WTC11 (cell line): Measurements from ENCODE around the gene MYO18B. TPM values are rescaled to one million over a fixed set of nuclear protein-coding genes. Genes with fewer than 3 reads are reported as not detected.

ENCODE experiments used
- ATAC-seq: fragments of 200-7000 bp; cut with Tn5 transposase; 2 replicates; pipeline ENCODE4 v1.10.0; 2021; ENCODE audit warnings: mild to moderate bottlenecking, moderate library complexity
- CTCF ChIA-PET: fragments of 300-600 bp; sonication (Branson Sonifier 250); formaldehyde crosslinking; loops from one replicate; lab custom pipeline; 2021; ENCODE audit warnings: antibody characterized with exemption; lab: Charles Lee
- POLR2A ChIA-PET: fragments of 350-600 bp; sonication (Branson Sonifier 250); formaldehyde crosslinking; loops from one replicate; lab custom pipeline; 2021; ENCODE audit warnings: antibody characterized with exemption; lab: Charles Lee
- DNase-seq: peaks from one replicate; pipeline ENCODE4 v3.0.0; 2021; ENCODE audit warnings: low spot score
- H3K27ac Mint-ChIP-seq: 2 replicates; pipeline ENCODE4 v1.8.0; 2021; ENCODE audit warnings: mixed read lengths
- H3K27me3 Mint-ChIP-seq: 2 replicates; pipeline ENCODE4 v1.8.0; 2021; ENCODE audit warnings: low read depth, mild to moderate bottlenecking, moderate library complexity, mixed read lengths
- H3K36me3 Mint-ChIP-seq: 2 replicates; pipeline ENCODE4 v1.8.0; 2021; ENCODE audit warnings: mixed read lengths
- H3K4me1 Mint-ChIP-seq: 2 replicates; pipeline ENCODE4 v1.8.0; 2022; ENCODE audit warnings: mixed read lengths
- H3K4me3 Mint-ChIP-seq: 2 replicates; pipeline ENCODE4 v1.8.0; 2021; ENCODE audit warnings: mild to moderate bottlenecking, moderate library complexity, mixed read lengths
- H3K9me3 Mint-ChIP-seq: 2 replicates; pipeline ENCODE4 v1.8.0; 2021; ENCODE audit warnings: mixed read lengths
- ATF6 ChIP-seq: sonication (generic); formaldehyde crosslinking; IDR thresholded peaks from 2 replicates; pipeline ENCODE4 v1.8.1; 2023; ENCODE audit warnings: mild to moderate bottlenecking, missing genetic modification reagents
- E2F5 ChIP-seq: sonication (generic); formaldehyde crosslinking; IDR thresholded peaks from 2 replicates; pipeline ENCODE4 v1.8.1; 2022; ENCODE audit warnings: mild to moderate bottlenecking, moderate library complexity, missing genetic modification reagents
- ELF4 ChIP-seq: sonication (generic); formaldehyde crosslinking; IDR thresholded peaks from 2 replicates; pipeline ENCODE4 v1.8.1; 2022; ENCODE audit warnings: low read depth, mild to moderate bottlenecking, moderate library complexity, missing genetic modification reagents
- FOXJ3 ChIP-seq: sonication (generic); formaldehyde crosslinking; IDR thresholded peaks from 2 replicates; pipeline ENCODE4 v1.9.0; 2021; ENCODE audit warnings: missing genetic modification reagents, mild to moderate bottlenecking, borderline replicate concordance
- NR3C1 ChIP-seq: sonication (generic); formaldehyde crosslinking; conservative IDR thresholded peaks from 2 replicates; pipeline ENCODE4 v1.8.1; 2023; ENCODE audit warnings: low read depth, mild to moderate bottlenecking, missing genetic modification reagents
- OVOL2 ChIP-seq: fragments of 250-450 bp; sonication (Bioruptor Pico); IDR thresholded peaks from 2 replicates; pipeline ENCODE4 v1.9.0; 2021; ENCODE audit warnings: mild to moderate bottlenecking, borderline replicate concordance
- PRDM15 ChIP-seq: sonication (generic); formaldehyde crosslinking; IDR thresholded peaks from 2 replicates; pipeline ENCODE4 v1.8.0; 2022; ENCODE audit warnings: missing genetic modification reagents
- SMAD4 ChIP-seq: sonication (generic); formaldehyde crosslinking; IDR thresholded peaks from 2 replicates; pipeline ENCODE4 v1.8.0; 2022; ENCODE audit warnings: mild to moderate bottlenecking, missing genetic modification reagents
- TP53 ChIP-seq: sonication (generic); formaldehyde crosslinking; IDR thresholded peaks from 2 replicates; pipeline ENCODE4 v1.8.1; 2023; ENCODE audit warnings: mild to moderate bottlenecking, missing genetic modification reagents
- ZNF532 ChIP-seq: fragments of 250-450 bp; sonication (Bioruptor Pico); IDR thresholded peaks from 2 replicates; pipeline ENCODE4 v1.9.0; 2021; ENCODE audit warnings: mild to moderate bottlenecking, borderline replicate concordance
- total RNA-seq: library from RNA; stranded (reverse); gene quantifications from 3 replicates; pipeline ENCODE4 v1.2.3, GENCODE V29; 2021

The MYO18B gene
- total RNA-seq, 1 experiment from 2014 or later, result 0.96 TPM

- peaks cover 10% of the 10 kb centered on the region for H3K36me3 Mint-ChIP-seq
- no peak for TF ChIP-seq FOXJ3 (CRISPR knock-in tag)
- no peak overlapping the region for H3K27ac Mint-ChIP-seq
- no peaks in the 10 kb centered on the region; the same call in none of the 2 replicates for H3K27me3 Mint-ChIP-seq
- POLR2A ChIA-PET, result no interaction called here
- DNase-seq, result no peak
- ATAC-seq, result no peak
- H3K9me3 Mint-ChIP-seq, result peaks cover 27% of the 10 kb centered on the region
- H3K4me3 Mint-ChIP-seq, result no peak overlapping the region
- CTCF ChIA-PET, result no interaction called here
- H3K4me1 Mint-ChIP-seq, result no peaks in the 10 kb centered on the region
These were observed 81.3 kb downstream of the MYO18B start for GRCh38 chr22:25823276-25823675.

GRCh38 chr22:25824828-25825423 is 82.9 kb downstream of the MYO18B start:
- H3K9me3 Mint-ChIP-seq, result peaks cover 25% of the 10 kb centered on the region
- ATAC-seq (no peak), DNase-seq (no peak)
- no peak overlapping the region for H3K4me3 Mint-ChIP-seq
- no peak for TF ChIP-seq NR3C1 (CRISPR knock-in tag)
- TF ChIP-seq ZNF532 (CRISPR knock-in tag), result no peak
- no peak for TF ChIP-seq E2F5 (CRISPR knock-in tag)
- no peak for TF ChIP-seq SMAD4 (CRISPR knock-in tag)
- no peak for TF ChIP-seq ATF6
- TF ChIP-seq PRDM15, result no peak
- TF ChIP-seq TP53 (CRISPR knock-in tag), result no peak
- TF ChIP-seq OVOL2 (CRISPR knock-in tag), result no peak
- no peaks in the 10 kb centered on the region for H3K4me1 Mint-ChIP-seq
- ChIA-PET CTCF (interaction anchor here (0.9 kb wide), 1 partner anchor 52 kb away, joined by 3 read pairs; no protein-coding TSS in a partner anchor), POLR2A (no interaction called here)
- H3K27ac Mint-ChIP-seq, result no peak overlapping the region
- peaks cover 9% of the 10 kb centered on the region for H3K36me3 Mint-ChIP-seq
- no peaks in the 10 kb centered on the region; the same call in none of the 2 replicates for H3K27me3 Mint-ChIP-seq

- no peak overlapping the region for H3K27ac Mint-ChIP-seq
- no peaks in the 10 kb centered on the region for H3K4me1 Mint-ChIP-seq
- ATAC-seq (no peak), DNase-seq (no peak)
- H3K36me3 Mint-ChIP-seq, result peaks cover 2% of the 10 kb centered on the region
- H3K4me3 Mint-ChIP-seq, result no peak overlapping the region
- H3K9me3 Mint-ChIP-seq, result peaks cover 12% of the 10 kb centered on the region
- POLR2A ChIA-PET, result no interaction called here
- CTCF ChIA-PET, result interaction anchor here (1.5 kb wide), 1 partner anchor 18 kb away, joined by 3 read pairs; no protein-coding TSS in a partner anchor
- no peak for TF ChIP-seq ELF4 (CRISPR knock-in tag)
- H3K27me3 Mint-ChIP-seq, result no peaks in the 10 kb centered on the region; the same call in 1 of the 2 replicates
These were observed 85.4 kb downstream of the MYO18B start for GRCh38 chr22:25827415-25827814.
